Measurements from ENCODE around the gene ADCYAP1R1.

GRCh38 chr7:31071645-31072029 is 19.5 kb downstream of the ADCYAP1R1 start:
- TF ChIP-seq, protein P1, sequence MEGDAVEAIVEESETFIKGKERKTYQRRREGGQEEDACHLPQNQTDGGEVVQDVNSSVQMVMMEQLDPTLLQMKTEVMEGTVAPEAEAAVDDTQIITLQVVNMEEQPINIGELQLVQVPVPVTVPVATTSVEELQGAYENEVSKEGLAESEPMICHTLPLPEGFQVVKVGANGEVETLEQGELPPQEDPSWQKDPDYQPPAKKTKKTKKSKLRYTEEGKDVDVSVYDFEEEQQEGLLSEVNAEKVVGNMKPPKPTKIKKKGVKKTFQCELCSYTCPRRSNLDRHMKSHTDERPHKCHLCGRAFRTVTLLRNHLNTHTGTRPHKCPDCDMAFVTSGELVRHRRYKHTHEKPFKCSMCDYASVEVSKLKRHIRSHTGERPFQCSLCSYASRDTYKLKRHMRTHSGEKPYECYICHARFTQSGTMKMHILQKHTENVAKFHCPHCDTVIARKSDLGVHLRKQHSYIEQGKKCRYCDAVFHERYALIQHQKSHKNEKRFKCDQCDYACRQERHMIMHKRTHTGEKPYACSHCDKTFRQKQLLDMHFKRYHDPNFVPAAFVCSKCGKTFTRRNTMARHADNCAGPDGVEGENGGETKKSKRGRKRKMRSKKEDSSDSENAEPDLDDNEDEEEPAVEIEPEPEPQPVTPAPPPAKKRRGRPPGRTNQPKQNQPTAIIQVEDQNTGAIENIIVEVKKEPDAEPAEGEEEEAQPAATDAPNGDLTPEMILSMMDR (IDR thresholded peaks at IDR 0.05) = no peak
- TF ChIP-seq POLR2A (IDR thresholded peaks at IDR 0.05) = no peak

Data from adrenal gland (tissue), 5 donors.